ENCODE measurements around the gene TMSB4X. TPM values are rescaled to one million over a fixed set of nuclear protein-coding genes. Genes with fewer than 3 reads are reported as not detected.

The TMSB4X gene
- total RNA-seq, 4 donors from 2014 or later: 1,261 to 2,736 (median 1,532) TPM

GRCh38 chrX:12965131-12965940 is 9.6 kb upstream of the TMSB4X start:
- intact Hi-C loops (cut with DNase I; ENCODE audit: low total_unique reads): no loop called here
- WGBS, 2 donors: 82 to 83% methylated on average over 6 of the region's 6 CpGs

GRCh38 chrX:12966151-12966550 is 8.8 kb upstream of the TMSB4X start:
- no peak overlapping the region for H3K4me3 ChIP-seq (ENCODE audit: low read depth, poor library complexity, severe bottlenecking)
- intact Hi-C loops (cut with DNase I; ENCODE audit: low total_unique reads): no loop called here
- TF ChIP-seq, protein P1, sequence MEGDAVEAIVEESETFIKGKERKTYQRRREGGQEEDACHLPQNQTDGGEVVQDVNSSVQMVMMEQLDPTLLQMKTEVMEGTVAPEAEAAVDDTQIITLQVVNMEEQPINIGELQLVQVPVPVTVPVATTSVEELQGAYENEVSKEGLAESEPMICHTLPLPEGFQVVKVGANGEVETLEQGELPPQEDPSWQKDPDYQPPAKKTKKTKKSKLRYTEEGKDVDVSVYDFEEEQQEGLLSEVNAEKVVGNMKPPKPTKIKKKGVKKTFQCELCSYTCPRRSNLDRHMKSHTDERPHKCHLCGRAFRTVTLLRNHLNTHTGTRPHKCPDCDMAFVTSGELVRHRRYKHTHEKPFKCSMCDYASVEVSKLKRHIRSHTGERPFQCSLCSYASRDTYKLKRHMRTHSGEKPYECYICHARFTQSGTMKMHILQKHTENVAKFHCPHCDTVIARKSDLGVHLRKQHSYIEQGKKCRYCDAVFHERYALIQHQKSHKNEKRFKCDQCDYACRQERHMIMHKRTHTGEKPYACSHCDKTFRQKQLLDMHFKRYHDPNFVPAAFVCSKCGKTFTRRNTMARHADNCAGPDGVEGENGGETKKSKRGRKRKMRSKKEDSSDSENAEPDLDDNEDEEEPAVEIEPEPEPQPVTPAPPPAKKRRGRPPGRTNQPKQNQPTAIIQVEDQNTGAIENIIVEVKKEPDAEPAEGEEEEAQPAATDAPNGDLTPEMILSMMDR (IDR thresholded peaks at IDR 0.05): no peak
- TF ChIP-seq POLR2A (IDR thresholded peaks at IDR 0.05): no peak
- no peak for DNase-seq (ENCODE audit: low spot score in 2 of 2)
- WGBS, 2 donors: 57 to 73% methylated on average over 1 of the region's 1 CpG

More at GRCh38 chrX:12965131-12965940, 9.6 kb upstream of the TMSB4X start:
- TF ChIP-seq POLR2A (IDR thresholded peaks at IDR 0.05): no peak
- TF ChIP-seq, protein P1 (IDR thresholded peaks at IDR 0.05): no peak
- peak in 1 of 2 donors; percentile 17 for DNase-seq (ENCODE audit: low spot score in 2 of 2)
- H3K4me3 ChIP-seq (ENCODE audit: low read depth, poor library complexity, severe bottlenecking): no peak overlapping the region

DNA sequence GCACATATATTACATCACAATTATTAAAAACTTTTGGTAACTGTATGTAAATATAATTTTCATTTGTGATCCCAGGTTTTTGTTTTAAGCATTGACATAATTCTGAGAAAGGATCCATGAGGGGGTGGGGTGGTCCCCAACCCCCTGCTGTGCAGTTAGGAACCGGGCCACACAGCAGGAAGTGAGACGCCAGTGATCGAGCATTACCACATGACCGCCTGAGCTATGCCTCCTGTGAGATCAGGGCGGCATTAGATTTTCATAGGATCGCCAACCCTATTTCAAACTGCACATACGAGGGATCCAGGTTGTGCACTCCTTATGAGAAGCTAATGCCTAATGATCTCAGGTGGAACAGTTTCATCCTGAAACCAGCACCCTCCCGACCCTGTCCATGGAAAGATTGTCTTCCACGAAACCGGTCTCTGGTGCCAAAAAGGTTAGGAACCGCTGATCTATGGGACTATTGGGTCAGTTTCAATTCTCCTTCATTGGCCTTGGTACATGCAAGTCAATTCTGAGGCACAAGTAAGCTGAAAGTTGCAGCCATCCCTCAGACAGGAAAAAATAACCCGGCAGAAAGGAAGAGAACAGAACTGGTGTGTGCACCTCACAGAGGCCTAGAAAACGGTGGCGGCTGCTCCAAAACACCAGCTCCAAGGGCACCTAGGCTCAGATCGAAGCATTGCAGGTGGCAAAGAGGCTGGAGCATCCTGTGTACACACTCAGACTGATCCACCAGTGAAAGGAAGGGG is 7.0 kb upstream of the TMSB4X start:
- H3K4me3 ChIP-seq (ENCODE audit: low read depth, poor library complexity, severe bottlenecking): no peak overlapping the region
- DNase-seq (ENCODE audit: low spot score in 2 of 2): no peak
- TF ChIP-seq POLR2A (IDR thresholded peaks at IDR 0.05): no peak
- TF ChIP-seq, protein P1 (IDR thresholded peaks at IDR 0.05): no peak
- intact Hi-C loops (cut with DNase I; ENCODE audit: low total_unique reads): no loop called here
- WGBS, 2 donors: 75 to 88% methylated on average over 15 of the region's 15 CpGs

DNA sequence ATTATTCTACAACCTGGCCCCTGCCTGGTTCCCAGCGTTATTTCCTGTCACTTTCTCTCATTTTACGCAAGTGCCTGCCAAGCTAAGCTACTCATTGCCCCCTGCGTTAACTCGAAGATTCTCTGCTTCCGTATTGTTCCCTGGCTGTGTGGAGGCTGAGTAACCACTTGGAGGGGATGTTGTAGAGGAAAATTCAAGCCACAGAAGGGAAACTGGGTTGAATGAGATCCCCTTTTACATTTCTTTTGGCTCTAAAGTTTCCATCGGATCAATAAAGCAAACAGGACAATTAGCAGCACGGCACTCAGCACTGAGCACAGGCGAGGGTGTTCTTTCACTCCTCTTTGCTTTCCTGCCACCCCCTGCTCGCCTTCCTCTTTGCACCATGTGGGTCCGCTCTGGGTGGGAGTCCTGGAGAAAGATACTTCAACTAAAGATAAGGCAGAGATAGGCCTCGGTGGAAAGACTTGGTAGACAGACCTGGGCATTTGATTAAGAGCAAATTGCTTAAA is 4.2 kb upstream of the TMSB4X start:
- intact Hi-C loops (cut with DNase I; ENCODE audit: low total_unique reads): no loop called here
- WGBS, 2 donors: 41 to 47% methylated on average over 11 of the region's 11 CpGs

DNA sequence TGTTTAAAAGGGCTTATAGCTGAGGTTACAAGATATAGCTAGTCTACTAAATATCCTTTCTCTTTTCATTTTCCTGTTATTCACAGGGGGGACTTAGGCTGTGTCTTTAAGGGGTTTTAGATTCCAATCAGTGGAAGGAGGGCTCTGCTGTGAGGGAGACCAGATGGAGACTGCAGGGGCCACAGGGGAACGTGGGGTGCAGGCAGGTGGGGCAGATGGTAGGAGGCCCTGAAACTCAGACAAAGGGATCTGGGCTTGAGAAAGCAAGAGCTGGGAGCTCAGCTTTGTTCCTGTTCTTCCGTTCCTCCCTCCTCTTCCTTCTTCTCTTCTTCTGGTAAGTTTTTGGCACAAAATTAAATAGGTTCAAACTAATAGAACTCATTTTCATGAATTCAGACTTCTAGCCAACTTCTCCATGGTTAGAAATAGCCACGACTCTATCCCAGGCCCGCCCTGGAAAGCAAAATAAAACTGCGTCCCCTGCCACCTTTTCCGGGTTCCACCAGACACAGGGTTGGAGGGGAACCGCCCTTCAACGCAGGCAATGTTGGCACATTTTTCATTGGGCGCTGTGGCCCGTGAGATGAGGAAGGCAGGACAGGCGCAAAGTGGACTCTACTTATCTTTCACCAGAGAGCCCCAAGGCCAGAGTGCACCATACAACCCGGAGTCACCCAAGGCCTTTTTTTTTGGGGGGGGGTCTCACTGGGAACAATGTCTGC is 3.5 kb upstream of the TMSB4X start:
- intact Hi-C loops (cut with DNase I; ENCODE audit: low total_unique reads): no loop called here
- DNase-seq (ENCODE audit: low spot score in 2 of 2): no peak
- no peak overlapping the region for H3K4me3 ChIP-seq (ENCODE audit: low read depth, poor library complexity, severe bottlenecking)
- no peak for TF ChIP-seq POLR2A (IDR thresholded peaks at IDR 0.05)
- TF ChIP-seq, protein P1 (IDR thresholded peaks at IDR 0.05): no peak
- 59 to 78% methylated on average over 12 of the region's 12 CpGs for WGBS, 2 donors

More for the DNA sequence above, 4.2 kb upstream of the TMSB4X start:
- H3K4me3 ChIP-seq (ENCODE audit: low read depth, poor library complexity, severe bottlenecking): no peak overlapping the region
- DNase-seq (ENCODE audit: low spot score in 2 of 2): no peak
- TF ChIP-seq, protein P1 (IDR thresholded peaks at IDR 0.05): no peak
- TF ChIP-seq POLR2A (IDR thresholded peaks at IDR 0.05): no peak
